HG02678 (cell line): ENCODE measurements around the gene PDS5B.
A peak's percentile ranks its signal among the peaks of the same experiment; 100 is the strongest.
"Not testable (repeated sequence)": the region's sequence is repeated elsewhere in the genome, so short reads cannot be mapped to it uniquely, and the experiment has no call there.

Experiments used
- ATAC-seq: cut with Tn5 transposase; IDR thresholded peaks from one replicate; pipeline ENCODE4 v1.9.1; 2021; ENCODE audit warnings: mild to moderate bottlenecking, moderate library complexity; ENCODE audit not compliant: unreplicated experiment

The PDS5B gene

DNA sequence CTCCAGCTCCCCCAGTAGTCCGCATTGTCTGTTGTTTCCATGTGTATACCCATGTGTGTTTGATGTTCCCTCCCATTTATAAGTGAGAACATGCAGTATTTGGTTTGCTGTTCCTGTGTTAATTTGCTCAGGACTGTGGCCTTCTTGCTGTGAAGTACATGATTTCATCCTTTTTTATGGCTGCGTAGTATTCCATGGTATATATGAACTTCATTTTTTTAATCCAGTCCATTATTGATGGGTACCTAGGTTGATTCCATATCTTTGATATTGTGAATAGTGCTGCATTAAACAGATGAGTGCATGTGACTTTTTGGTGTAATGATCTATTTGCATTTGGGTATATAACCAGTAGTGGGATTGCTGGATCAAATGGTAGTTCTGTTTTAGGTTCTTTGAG lies 175.2 kb downstream of the PDS5B start:
- no peak for ATAC-seq

DNA sequence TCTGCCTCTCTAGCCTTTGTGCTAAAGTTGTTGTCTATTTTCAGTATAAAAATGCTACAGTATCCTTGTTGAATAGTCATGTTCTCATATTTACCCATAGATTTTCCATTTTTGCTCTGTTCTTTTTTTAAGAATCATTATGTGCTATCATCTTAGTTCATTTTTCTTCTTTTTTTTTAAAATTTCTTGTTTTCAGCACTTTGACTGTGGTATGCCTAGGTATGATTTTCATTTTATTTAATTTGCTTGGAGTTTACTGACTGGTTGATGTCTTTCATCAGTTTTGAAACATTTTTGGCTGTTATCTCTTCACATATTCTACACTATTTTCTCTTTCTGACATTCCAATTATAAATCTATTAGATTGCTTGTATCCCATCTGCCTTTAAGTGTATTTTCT lies 192.9 kb downstream of the PDS5B start:
- no peak for ATAC-seq

DNA sequence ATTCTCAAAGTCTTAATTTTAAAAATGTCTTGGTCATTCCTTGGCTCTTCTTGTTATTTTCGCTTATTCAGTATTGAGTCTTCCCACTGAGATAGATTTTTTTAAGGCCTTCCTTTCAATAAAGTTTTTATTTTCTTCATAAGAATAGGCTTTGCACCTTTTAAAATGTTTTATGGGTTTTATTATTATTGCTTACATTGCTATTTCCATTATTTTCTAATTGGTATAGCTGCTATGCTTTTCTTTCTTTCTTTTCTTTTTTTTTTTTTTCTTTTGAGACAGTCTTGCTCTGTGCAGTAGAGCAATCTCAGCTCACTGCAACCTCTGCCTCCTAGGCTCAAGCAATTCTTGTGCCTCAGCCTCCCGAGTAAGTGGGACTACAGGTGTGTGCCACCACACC lies 195.7 kb downstream of the PDS5B start:
- no peak for ATAC-seq

DNA sequence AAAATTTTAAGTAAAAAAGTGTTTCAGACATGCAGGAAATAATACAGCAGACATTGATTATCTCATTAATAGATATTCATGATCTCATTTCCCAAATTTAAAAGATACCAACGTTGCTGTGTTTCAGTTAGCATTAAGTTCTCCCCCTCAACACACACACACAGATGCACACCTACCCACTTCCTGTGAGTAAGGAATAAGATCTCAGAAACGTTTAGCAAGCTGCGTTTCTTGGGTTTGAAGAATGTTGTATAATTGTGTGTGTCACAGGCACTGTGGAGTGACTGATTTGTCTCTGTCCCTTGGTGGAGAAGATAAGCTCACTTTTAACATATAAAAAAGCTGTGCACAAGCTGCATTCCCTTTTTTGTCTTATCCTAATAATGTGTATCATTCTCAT lies 196.8 kb downstream of the PDS5B start:
- ATAC-seq, result no peak

DNA sequence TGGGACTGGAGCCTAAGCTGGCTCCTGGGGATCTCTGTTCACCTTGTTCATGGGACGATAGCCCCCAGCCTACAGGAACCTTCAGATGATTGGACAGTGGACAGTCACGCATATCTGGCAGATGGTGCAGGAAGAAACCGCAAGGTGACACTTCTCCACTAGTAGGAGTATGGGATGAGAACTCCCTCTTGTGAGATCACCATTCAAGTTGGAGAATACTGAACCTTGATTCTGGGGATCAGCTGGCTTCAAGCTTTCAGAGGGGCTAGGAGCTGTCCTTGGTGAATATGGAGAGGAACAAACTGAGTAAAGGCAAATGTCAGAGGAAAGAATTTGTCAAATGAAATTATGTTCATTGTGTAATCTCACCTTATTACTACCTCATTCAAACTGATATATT lies 204.5 kb downstream of the PDS5B start:
- ATAC-seq, result no peak

DNA sequence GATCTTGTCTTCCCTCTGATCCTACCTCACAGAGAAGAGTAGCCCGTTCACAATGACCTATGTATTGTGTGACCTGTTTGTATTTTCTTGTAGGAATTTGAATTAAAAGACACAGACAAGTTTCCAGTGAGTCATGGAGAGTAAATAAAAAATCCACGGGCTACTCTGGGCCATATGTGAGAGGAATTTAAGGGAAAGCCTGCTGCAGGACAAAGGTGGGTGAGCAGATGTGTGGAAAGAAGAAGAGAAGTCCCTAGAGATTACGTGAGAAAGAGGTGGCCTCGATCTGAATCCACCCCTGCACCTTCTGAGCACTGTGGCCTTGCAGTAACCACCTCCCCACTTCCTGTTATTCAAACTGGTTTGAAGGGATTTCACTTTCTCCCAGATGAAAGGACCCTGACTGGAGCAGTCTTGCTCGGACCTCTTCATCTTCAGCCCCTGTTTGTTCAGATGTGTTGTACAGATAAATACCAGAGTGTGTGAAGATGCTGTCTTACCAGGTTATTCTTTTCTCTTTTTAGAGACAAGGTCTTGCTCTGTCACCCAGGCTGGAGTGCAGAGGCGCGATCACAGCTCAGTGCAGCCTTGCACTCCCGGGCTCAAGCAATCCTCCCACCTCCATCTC lies 205.4 kb downstream of the PDS5B start:
- ATAC-seq, result peak; percentile 93

DNA sequence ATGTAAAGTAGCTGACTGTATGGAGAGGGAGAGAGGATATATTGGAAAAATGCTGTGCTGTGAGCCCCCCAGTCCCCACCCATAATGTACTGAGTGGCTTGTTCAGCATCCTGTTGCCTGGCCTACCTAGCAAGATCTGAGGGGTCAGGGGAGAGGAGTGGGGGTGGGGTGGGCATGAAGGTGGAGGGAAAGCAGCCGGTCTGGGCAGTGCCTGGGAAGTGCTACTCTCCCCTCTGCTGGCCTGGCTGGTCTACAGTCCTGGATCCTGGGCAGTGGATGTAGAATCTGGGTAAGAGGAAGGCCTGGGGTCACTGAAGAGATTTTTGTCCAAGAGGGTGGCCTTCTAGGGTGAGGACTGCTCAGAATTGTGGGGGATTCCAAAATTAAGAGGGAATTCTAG lies 210.5 kb downstream of the PDS5B start:
- no peak for ATAC-seq

DNA sequence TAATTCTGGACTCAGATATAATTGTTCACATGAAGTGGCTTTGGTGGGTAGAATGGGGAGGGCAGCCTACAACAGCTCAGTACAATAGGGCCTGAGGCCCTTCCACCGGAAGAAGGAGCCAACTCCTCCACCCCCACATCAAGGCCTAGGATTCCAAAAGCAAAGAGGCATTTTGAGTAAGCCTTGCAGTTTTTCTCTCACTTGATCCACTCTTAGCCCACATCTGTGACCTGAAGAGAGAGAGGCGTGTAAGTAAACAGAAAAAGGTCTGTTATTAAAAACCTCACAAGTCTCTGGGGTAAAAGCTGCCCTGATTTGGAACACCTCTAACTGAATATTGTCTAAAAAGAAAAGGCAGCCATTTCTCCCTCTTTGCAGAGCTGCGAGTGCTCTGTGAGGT lies 215.9 kb downstream of the PDS5B start:
- ATAC-seq, result no peak

DNA sequence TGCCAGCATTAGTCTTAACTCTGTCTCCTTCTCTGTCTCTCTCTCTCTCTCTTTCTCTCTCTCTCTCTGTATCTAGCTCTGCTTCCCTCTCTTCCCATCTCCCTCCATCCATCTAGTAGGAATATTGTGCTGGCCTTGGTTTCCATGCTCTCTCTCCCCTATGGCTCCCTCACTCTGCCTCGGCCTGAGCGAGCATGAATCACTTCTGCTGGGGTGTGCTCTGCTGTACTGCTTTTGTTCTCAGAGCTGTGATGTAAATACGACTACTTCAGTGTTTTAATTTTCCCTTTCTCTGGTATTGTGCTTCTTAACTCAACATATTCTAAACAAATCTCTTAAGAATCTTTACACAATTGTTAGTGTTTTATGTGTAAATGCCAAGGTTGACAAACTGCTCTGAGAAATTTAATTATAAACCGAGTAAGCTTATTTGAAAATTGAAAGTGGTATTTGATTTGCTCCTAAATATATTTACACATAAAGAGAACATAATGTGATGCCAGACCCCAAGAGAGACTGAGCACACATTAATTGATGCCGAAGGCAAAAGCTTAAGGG lies 218.5 kb downstream of the PDS5B start:
- no peak for ATAC-seq

DNA sequence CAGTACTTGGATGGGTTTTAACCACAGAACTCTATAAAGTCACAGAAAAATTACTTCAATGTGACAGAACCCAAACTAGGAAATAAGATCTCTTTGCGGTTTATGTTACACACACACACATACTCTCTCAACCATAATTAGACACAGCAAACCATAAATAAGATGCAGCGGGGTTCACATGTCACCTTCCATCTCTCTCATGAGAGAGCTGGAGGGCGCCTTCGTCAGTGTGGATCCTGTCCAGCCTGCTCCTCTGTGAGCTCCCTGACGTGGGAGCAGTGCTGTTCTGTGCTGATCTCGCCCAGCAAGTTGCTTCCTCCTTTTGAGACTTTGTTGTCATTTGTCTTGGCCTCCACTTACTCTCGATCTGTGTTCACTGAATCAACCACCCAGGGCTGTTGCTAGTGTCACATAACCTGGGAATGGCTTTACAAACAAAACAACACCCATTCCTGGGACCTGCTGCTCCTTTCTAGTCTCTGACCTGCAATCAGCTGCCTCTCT lies 225.1 kb downstream of the PDS5B start:
- peak; percentile 84 for ATAC-seq

DNA sequence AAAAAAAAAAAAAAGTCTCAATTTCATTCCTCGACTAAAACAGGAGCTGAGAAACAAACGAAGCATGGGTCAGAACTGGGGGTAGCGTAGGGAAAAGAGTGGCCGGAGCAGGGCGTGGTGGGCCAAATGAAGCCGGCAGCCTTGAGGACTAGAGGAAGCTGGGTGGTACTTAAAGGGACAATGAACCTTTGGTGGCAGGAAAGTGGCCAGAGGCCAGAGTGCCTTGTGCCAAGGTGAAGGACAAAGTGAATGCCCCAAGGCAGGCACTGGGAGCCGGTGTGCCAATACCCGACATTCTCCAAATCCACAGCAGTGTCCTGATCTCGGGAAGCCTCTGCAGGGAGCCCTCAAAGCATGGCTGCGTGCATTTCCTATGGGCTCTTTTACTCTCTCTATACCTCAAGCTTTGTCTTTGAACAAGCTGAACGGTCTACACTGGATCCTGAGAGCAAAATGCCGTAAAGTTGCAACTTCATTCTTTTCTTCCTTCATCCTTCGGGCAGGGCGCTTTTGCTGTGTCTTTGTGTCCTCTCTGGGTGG lies 235.0 kb downstream of the PDS5B start:
- ATAC-seq, result no peak

DNA sequence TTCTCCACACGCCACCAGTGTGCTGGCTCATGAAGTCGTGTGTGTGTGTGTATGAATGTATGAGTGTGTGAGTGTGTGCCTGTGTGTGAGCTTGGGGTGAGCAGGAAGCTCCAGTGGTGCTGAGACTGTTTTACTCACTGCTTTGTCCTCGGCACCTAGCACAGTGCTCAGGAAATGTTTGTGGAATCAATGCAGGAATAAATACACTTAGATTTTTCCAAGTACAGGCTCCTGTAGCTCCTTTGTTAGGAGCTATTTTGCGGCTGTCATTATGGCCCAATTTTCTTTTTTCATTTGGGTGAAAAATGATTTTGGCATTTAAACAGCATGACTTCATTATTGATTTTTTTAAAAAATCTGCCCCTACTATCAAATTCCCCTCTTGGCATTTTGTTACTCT lies 236.5 kb downstream of the PDS5B start:
- ATAC-seq, result no peak

DNA sequence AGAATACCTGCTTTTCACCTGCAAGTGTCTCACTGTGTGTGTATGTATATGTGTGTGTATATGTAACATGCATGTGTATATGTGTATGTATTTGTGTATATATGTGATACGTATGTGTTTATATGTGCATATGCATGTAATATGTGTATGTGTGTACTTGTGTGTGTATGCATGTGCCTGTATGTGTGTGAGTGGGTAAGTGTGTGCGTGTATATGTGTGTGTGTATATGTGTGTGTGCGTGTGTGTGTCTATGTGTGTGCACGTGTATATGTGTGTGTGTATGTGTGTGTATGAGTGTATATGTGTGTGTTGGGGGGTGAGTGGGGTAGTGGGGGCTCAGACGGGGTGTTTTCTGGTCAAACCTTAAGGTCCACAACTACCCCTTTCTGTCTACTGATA lies 237.3 kb downstream of the PDS5B start:
- no peak for ATAC-seq

DNA sequence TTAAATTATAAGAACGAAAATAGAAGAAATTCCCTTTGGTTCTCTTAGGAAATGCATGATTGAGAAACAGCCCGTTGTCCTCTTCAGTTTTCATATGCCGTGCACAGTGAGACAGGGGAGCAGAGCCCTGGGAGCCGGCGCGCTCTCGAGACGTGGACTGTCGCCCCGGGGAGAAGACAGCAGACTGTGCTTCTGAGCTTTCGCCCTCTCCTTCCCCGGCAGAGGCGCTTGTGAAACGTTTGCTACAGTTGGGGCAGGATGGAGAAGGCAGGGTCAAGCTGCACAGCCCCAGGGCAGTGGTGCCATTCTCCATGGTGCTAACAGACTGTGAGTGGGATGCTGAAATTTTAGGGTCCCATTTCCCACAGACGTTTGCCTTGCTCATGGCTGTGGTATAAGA lies 237.8 kb downstream of the PDS5B start:
- no peak for ATAC-seq

DNA sequence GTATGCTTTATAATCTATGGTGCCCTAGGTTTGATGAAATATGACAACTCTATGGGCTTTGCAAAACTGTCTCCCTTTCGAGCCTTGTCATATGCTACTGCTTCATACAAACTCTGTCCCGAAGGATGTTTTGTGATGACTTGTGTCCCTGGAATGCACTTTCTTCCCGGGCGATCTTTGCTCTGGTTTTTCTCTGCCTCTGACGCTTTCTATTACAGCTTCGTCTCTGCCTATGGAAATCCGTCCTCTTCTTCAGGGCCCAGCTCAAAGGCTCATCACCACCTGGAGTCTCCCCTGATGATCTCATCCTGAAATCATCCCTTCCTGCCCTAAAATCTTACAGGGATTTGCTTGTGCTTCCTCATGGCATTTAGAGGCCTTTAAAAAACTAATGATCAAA lies 238.4 kb downstream of the PDS5B start:
- ATAC-seq, result no peak

DNA sequence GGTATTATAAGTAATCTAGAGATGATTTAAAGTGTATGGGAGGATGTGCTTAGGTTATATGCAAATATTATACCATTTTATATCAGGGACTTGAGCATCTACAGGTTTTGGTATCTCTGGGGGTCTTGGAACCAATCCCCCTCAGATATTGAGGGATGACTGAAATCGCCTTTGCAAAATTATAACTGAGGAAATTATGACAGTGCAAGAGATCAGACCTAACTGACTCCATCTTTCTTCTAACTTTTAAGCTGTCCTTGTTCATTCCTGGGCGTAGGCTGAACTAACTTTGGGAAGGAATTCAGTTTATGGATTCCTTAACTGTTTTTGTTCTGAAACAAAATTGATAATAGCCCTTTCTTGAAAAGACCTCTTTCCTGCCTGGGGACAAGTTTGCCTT lies 239.2 kb downstream of the PDS5B start:
- ATAC-seq, result no peak

DNA sequence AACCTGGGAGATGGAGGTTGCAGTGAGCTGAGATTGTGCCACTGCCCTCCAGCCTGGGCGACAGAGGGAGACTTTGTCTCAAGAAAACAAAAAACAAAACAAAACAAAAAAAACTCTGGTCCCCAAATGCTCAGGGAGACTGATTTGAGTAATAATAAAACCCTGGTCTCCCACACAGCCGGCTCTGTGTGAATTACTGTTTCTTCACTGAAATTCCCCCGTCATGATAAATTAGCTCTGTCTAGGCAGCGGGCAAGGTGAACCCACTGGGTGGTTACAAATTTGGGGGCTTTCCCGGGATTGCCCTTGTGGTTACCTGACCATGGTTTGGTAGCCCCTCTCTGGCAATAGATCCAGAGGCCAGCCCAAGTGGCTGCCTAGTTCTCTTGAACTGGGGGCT lies 240.1 kb downstream of the PDS5B start:
- not testable (repeated sequence) for ATAC-seq
